ENCODE data around the gene PRSS22.

The PRSS22 gene

DNA sequence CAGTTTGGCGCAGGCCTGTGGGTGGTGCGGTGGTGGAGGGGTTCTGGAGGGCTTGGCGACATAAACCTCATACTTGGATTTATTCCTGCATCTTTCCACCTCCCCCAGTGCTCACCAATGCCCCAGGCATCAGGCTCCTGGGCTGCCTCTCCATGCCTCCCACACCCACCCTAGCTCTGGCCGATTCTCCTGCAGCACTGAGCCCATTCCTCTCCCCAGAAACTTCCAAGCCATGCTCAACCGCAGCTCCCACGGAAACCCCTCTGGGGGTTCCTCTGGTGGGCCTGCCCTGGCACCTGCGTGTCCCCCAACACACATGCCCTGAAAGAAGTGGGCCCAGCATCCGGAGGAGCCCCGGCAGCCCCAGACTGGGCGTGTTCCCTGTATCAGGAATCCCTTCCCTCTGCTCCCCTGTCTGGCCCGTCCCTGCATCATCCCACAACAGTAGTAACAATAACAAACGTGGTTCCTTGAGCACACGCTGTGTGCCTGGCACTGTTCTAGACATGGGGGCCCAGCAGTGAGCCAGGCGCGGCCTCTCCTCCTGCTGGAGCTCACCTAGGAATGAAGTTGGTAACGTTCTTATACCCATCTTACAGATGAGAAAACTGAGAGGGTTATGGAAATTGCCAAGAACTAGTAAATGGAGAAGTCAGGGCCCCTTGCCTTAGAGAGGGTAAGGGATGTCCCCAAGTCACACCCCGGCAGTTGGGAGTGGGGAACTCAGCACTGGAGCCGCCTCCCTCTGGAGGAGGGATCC lies 38.6 kb downstream of the PRSS22 start:
- Histone ChIP-seq H3K4me2 (ENCODE audit: low read depth, low read length) (no peak overlapping the region), H3K4me1 (ENCODE audit: low read length) (no peaks in the 10 kb centered on the region), H3K79me2 (ENCODE audit: low read length) (no peaks in the 10 kb centered on the region), H3K9me2 (replicated peaks; ENCODE audit: insufficient read depth, low read length) (no peaks in the 10 kb centered on the region), H3K36me3 (replicated peaks; ENCODE audit: insufficient read depth, low read length) (no peaks in the 10 kb centered on the region), H3K9ac (ENCODE audit: low read length) (no peak overlapping the region), H4K20me1 (ENCODE audit: insufficient read depth, low read length) (no peaks in the 10 kb centered on the region), H3K4me3 (ENCODE audit: low read length) (no peak overlapping the region), H2AFZ (ENCODE audit: low read length) (no peak overlapping the region), H3K27me3 (replicated peaks; ENCODE audit: insufficient read depth, low read length) (peaks cover 97% of the 10 kb centered on the region), H3F3A (ENCODE audit: insufficient read depth, low read length) (no peaks in the 10 kb centered on the region), H3K9me3 (replicated peaks; ENCODE audit: insufficient read depth, low read length) (no peaks in the 10 kb centered on the region), H3K27ac (ENCODE audit: low read length) (no peak overlapping the region)
- DNase-seq: no peak
- no peak for TF ChIP-seq EZH2 (optimal IDR thresholded peaks at IDR 0.05; ENCODE audit: low read depth, low read length)

DNA sequence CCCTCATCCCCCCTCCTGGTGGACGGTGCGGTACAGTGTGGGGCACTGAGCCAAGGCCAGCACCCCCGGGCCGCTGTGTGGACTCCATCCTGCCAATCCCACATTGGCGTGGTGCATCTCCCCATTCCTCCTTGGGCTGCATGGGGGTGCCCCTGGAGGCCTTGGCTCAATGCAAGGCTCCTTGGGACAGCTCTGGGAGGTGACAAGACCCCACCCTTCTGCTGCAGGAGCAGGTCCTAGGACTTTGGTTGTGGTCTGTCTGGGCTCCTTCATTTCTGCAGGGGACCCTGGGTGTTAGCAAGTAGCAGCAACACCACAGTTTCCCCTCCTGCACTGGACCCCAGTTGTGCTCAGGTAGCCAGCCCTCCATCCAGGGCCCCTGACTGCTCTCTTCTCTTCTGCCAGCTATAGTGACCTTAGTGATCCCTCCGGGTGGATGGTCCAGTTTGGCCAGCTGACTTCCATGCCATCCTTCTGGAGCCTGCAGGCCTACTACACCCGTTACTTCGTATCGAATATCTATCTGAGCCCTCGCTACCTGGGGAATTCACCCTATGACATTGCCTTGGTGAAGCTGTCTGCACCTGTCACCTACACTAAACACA lies 39.6 kb downstream of the PRSS22 start:
- no peaks in the 10 kb centered on the region for H3F3A ChIP-seq (ENCODE audit: insufficient read depth, low read length)
- H3K79me2 ChIP-seq (ENCODE audit: low read length): no peaks in the 10 kb centered on the region
- no peak overlapping the region for H3K4me3 ChIP-seq (ENCODE audit: low read length)
- DNase-seq: no peak
- TF ChIP-seq EZH2 (optimal IDR thresholded peaks at IDR 0.05; ENCODE audit: low read depth, low read length): no peak
- TF ChIP-seq, protein P1, sequence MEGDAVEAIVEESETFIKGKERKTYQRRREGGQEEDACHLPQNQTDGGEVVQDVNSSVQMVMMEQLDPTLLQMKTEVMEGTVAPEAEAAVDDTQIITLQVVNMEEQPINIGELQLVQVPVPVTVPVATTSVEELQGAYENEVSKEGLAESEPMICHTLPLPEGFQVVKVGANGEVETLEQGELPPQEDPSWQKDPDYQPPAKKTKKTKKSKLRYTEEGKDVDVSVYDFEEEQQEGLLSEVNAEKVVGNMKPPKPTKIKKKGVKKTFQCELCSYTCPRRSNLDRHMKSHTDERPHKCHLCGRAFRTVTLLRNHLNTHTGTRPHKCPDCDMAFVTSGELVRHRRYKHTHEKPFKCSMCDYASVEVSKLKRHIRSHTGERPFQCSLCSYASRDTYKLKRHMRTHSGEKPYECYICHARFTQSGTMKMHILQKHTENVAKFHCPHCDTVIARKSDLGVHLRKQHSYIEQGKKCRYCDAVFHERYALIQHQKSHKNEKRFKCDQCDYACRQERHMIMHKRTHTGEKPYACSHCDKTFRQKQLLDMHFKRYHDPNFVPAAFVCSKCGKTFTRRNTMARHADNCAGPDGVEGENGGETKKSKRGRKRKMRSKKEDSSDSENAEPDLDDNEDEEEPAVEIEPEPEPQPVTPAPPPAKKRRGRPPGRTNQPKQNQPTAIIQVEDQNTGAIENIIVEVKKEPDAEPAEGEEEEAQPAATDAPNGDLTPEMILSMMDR (IDR thresholded peaks at IDR 0.05; ENCODE audit: low read length): no peak
- no peak for TF ChIP-seq EZH2phosphoT487 (IDR thresholded peaks at IDR 0.05; ENCODE audit: low read length)
- H3K4me2 ChIP-seq (ENCODE audit: low read depth, low read length): no peak overlapping the region
- no peak overlapping the region for H3K27ac ChIP-seq (ENCODE audit: low read length)
- no peak overlapping the region for H3K9ac ChIP-seq (ENCODE audit: low read length)
- no peaks in the 10 kb centered on the region for H3K36me3 ChIP-seq (replicated peaks; ENCODE audit: insufficient read depth, low read length)
- no peaks in the 10 kb centered on the region for H3K9me2 ChIP-seq (replicated peaks; ENCODE audit: insufficient read depth, low read length)
- H2AFZ ChIP-seq (ENCODE audit: low read length): no peak overlapping the region
- H3K9me3 ChIP-seq (replicated peaks; ENCODE audit: insufficient read depth, low read length): no peaks in the 10 kb centered on the region
- no peaks in the 10 kb centered on the region for H4K20me1 ChIP-seq (ENCODE audit: insufficient read depth, low read length)
- H3K4me1 ChIP-seq (ENCODE audit: low read length): no peaks in the 10 kb centered on the region
- H3K27me3 ChIP-seq (replicated peaks; ENCODE audit: insufficient read depth, low read length): peaks cover 96% of the 10 kb centered on the region

DNA sequence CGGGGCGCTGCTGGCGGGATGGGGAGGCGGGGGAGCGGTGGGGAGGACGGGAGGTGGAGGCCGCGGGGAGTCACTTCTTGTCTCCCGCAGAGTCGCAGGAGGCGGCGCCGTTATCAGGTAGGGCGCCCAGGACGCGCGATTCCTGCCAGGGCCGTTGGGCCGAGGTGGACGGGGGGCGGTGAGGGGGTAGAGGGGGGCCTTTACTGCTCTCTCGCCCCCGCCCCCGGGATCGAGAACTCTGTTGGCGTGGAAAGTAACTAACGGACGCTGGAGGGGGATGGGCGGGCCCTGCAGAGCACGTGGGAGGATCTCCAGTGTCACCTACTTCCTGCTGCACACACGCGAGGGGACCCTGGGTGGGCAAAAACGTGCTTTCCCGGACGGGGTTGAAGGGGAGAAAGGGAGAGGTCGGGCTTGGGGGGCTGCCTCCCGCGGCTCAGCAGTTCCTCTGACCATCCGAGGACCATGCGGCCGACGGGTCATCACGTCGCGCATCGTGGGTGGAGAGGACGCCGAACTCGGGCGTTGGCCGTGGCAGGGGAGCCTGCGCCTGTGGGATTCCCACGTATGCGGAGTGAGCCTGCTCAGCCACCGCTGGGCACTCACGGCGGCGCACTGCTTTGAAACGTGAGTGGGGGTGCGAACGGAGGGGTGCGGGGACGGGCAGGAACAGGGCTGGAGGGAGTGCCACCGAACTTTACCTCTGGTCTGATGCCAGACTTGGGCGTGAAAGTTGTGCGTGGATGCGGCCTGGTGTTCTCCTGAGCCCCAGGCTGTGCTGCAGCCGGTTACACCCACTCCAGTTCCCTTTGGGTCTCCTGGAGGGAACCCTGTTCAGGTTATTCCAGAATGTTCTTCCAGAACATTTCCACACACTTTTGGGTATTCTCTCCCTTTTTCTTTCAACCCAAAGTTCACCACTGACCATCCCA lies 40.4 kb downstream of the PRSS22 start:
- TF ChIP-seq, protein P1 (IDR thresholded peaks at IDR 0.05; ENCODE audit: low read length): no peak
- H3K9me2 ChIP-seq (replicated peaks; ENCODE audit: insufficient read depth, low read length): no peaks in the 10 kb centered on the region
- H3K4me3 ChIP-seq (ENCODE audit: low read length): no peak overlapping the region

More for the DNA sequence above, 40.4 kb downstream of the PRSS22 start:
- no peak for DNase-seq
- H4K20me1 ChIP-seq (ENCODE audit: insufficient read depth, low read length): no peaks in the 10 kb centered on the region
- H3K79me2 ChIP-seq (ENCODE audit: low read length): no peaks in the 10 kb centered on the region
- peaks cover 92% of the 10 kb centered on the region for H3K27me3 ChIP-seq (replicated peaks; ENCODE audit: insufficient read depth, low read length)
- no peaks in the 10 kb centered on the region for H3K9me3 ChIP-seq (replicated peaks; ENCODE audit: insufficient read depth, low read length)
- H3K36me3 ChIP-seq (replicated peaks; ENCODE audit: insufficient read depth, low read length): no peaks in the 10 kb centered on the region
- no peak overlapping the region for H2AFZ ChIP-seq (ENCODE audit: low read length)
- H3K4me2 ChIP-seq (ENCODE audit: low read depth, low read length): no peak overlapping the region
- no peak overlapping the region for H3K9ac ChIP-seq (ENCODE audit: low read length)
- H3K27ac ChIP-seq (ENCODE audit: low read length): no peak overlapping the region
- no peaks in the 10 kb centered on the region for H3F3A ChIP-seq (ENCODE audit: insufficient read depth, low read length)
- no peaks in the 10 kb centered on the region for H3K4me1 ChIP-seq (ENCODE audit: low read length)
